ENCODE results near the gene CYP4F11. TPM values are rescaled to one million over a fixed set of nuclear protein-coding genes. Genes with fewer than 3 reads are reported as not detected.

CYP4F11 gene
- total and polyA plus RNA-seq, 2 of the 4 experiments (the other 2 are of a cell fraction), result not detected

- TF ChIP-seq RCOR1 (IDR thresholded peaks at IDR 0.05; ENCODE audit: insufficient replicate concordance, low read length), result no peak
- no peak for TF ChIP-seq CHD1 (IDR thresholded peaks at IDR 0.05; ENCODE audit: low read depth, low read length)
- no peak for TF ChIP-seq NFE2L2 (IDR thresholded peaks at IDR 0.05; ENCODE audit: low read depth, low read length)
- no peak for TF ChIP-seq BHLHE40 (IDR thresholded peaks at IDR 0.05; ENCODE audit: low read depth, low read length)
- no peak for TF ChIP-seq SMC3 (IDR thresholded peaks at IDR 0.05; ENCODE audit: low read depth, low read length)
- no peak for TF ChIP-seq USF2 (IDR thresholded peaks at IDR 0.05; ENCODE audit: low read depth, low read length)
- no peak for TF ChIP-seq POLR2A (IDR thresholded peaks at IDR 0.05; ENCODE audit: low read depth, low read length)
- TF ChIP-seq RFX5 (IDR thresholded peaks at IDR 0.05; ENCODE audit: low read depth, low read length), result no peak
- no peak for TF ChIP-seq RAD21 (IDR thresholded peaks at IDR 0.05; ENCODE audit: low read length)
- TF ChIP-seq MAFK (IDR thresholded peaks at IDR 0.05; ENCODE audit: low read depth, low read length), result no peak
- TF ChIP-seq, protein P1, sequence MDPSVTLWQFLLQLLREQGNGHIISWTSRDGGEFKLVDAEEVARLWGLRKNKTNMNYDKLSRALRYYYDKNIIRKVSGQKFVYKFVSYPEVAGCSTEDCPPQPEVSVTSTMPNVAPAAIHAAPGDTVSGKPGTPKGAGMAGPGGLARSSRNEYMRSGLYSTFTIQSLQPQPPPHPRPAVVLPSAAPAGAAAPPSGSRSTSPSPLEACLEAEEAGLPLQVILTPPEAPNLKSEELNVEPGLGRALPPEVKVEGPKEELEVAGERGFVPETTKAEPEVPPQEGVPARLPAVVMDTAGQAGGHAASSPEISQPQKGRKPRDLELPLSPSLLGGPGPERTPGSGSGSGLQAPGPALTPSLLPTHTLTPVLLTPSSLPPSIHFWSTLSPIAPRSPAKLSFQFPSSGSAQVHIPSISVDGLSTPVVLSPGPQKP (IDR thresholded peaks at IDR 0.05; ENCODE audit: borderline replicate concordance, low read depth, low read length), result no peak
- TF ChIP-seq CTCF (conservative IDR thresholded peaks at IDR 0.05; ENCODE audit: low read depth, low read length), result no peak
Observed at GRCh38 chr19:15911599-15912235, 22.6 kb downstream of the CYP4F11 start.

More at GRCh38 chr19:15911599-15912235, 22.6 kb downstream of the CYP4F11 start:
- Histone ChIP-seq H3K9me3 (ENCODE audit: control insufficient read depth, insufficient read depth, low read length) (peaks cover 2% of the 10 kb centered on the region; the same call in 1 of the 2 replicates), H2BK5ac (ENCODE audit: low read depth, low read length, poor library complexity, severe bottlenecking) (no peak overlapping the region), H3K36me3 (ENCODE audit: control insufficient read depth, insufficient read depth, low read length) (no peaks in the 10 kb centered on the region), H4K20me1 (ENCODE audit: insufficient read depth, low read length) (no peaks in the 10 kb centered on the region), H3K18ac (ENCODE audit: low read depth, low read length) (no peak overlapping the region), H2BK15ac (ENCODE audit: low read depth, low read length) (no peak overlapping the region), H3K9ac (ENCODE audit: low read depth, low read length) (no peak overlapping the region), H2AK5ac (ENCODE audit: low read depth, low read length) (no peak overlapping the region), H2BK20ac (ENCODE audit: low read depth, low read length) (no peak overlapping the region), H3K4me2 (ENCODE audit: low read depth, low read length) (no peak overlapping the region), H4K8ac (ENCODE audit: low read depth in 2 of 2, low read length in 2 of 2) (no peak overlapping the region), H3K79me1 (ENCODE audit: low read depth in 1 of 2, low read length in 2 of 2) (no peaks in the 10 kb centered on the region), H3K4me1 (ENCODE audit: control insufficient read depth, insufficient read depth, low read length) (no peaks in the 10 kb centered on the region), H3K27me3 (ENCODE audit: control insufficient read depth, insufficient read depth, low read length) (no peaks in the 10 kb centered on the region), H3K27ac (ENCODE audit: insufficient read depth, low read length) (no peak overlapping the region), H2BK120ac (ENCODE audit: low read depth, low read length) (no peak overlapping the region), H4K91ac (ENCODE audit: insufficient read depth, low read depth, low read length) (no peak overlapping the region), H4K5ac (ENCODE audit: low read depth, low read length) (no peak overlapping the region), H3K4me3 (ENCODE audit: insufficient read depth, low read depth, low read length) (no peak overlapping the region), H2AK9ac (replicated peaks; ENCODE audit: low read depth, low read length, poor library complexity) (no peak overlapping the region), H2AFZ (replicated peaks; ENCODE audit: low read length, poor library complexity) (no peak overlapping the region), H3K56ac (ENCODE audit: extremely low read depth, insufficient read depth, low read length) (no peak overlapping the region), H3K23ac (ENCODE audit: low read depth, low read length) (no peak overlapping the region), H3K14ac (replicated peaks; ENCODE audit: low read depth, low read length) (no peak overlapping the region), H3K9me1 (ENCODE audit: insufficient read depth, low read length) (no peaks in the 10 kb centered on the region), H3K4ac (ENCODE audit: low read depth, low read length) (no peak overlapping the region)
- CTCF ChIA-PET, result no interaction called here
- no TSS peak for BruUV-seq (replicated peaks)
- in situ Hi-C loops (cut with MboI; ENCODE audit: low sequenced_read_pairs) (no loop called here), intact Hi-C loops (cut with micrococcal nuclease) (no loop called here), dilution Hi-C loops (cut with HindIII; ENCODE audit: low sequenced_read_pairs, unreplicated experiment) (no loop called here)
- ATAC-seq (ENCODE audit: low read depth), result no peak
- DNase-seq, result no peak
- 1% methylated on average over 22 of the region's 44 CpGs; no CpG with 5 or more reads in 1 of the 2 experiments for WGBS, 2 experiments (ENCODE audit: extremely low coverage in 2 of 2, insufficient read length in 1 of 2)
- POLR2A ChIA-PET (ENCODE audit: unreplicated experiment), result no interaction called here

Measured in IMR-90 (cell line).